ENCODE measurements around the gene TLE3.

Gene TLE3

GRCh38 chr15:70082281-70082900, 15.3 kb downstream of the TLE3 start:
- DNase-seq: no peak

DNA sequence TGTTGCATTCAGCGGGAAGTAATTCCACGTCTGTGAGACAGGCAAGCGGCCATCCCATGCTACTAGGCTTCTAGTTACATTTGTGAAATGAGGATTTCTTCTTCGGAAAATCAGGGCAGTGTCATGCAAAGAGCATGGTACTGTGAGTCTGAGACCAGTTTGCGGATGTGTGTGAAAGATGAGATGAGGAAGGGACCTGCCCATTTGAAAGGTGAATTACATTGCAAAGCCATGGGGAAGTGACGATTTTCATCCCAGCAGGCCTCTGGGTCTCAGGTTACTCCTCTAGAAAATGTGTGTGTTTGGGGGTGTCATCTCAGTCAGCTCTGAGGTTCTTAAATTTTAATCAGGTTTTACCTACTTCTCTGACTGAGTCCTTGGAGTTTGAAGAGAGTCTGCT, 16.1 kb downstream of the TLE3 start:
- DNase-seq: no peak

GRCh38 chr15:70080347-70080746, 17.4 kb downstream of the TLE3 start:
- no peak for DNase-seq

DNA sequence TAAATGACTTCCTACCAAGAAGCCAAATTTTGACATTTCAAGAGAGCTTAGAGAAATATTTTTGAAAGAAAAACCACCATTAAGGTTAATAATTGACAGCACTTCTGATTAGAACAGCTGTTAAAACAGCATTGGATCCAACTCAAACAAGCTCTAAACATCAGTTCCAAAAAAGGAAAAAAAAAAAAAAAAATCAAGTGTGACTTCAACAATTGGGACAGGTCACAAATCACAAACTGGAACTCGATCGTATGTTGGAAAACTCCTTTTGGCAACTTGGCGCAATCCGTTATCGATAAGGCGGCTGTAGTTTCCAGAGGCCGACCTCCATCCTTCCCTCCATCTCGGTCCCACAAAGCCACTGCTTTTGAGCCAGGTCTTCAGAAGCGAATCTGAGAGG, 17.8 kb downstream of the TLE3 start:
- no peak for DNase-seq

- no peak for DNase-seq
Measured at GRCh38 chr15:70078578-70079417, 18.9 kb downstream of the TLE3 start.

GRCh38 chr15:70077188-70078147, 20.2 kb downstream of the TLE3 start:
- DNase-seq: no peak

- DNase-seq: no peak
Measured at GRCh38 chr15:70074380-70074779, 23.3 kb downstream of the TLE3 start.

GRCh38 chr15:70072479-70072878, 25.2 kb downstream of the TLE3 start:
- DNase-seq: no peak

GRCh38 chr15:70071799-70072198, 25.9 kb downstream of the TLE3 start:
- no peak for DNase-seq

DNA sequence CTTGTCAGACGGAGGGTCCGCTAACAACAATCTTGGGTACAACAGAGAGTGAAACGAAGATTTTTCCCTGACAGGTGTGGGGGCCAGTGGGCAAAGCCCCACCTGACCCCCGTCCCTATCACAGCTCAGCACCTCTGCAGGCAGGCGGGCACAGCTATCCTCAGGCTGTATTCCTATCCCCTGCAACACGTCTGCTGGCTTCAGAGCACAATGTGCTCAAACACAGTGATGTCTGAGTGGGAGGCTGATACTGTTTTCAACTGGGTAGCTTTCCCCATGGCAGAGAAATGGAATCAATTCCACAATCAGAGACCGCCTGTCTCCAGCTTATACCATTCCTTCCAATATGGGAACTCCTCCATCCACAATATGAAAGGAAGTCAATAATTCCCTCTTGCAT, 28.0 kb downstream of the TLE3 start:
- DNase-seq: no peak

DNA sequence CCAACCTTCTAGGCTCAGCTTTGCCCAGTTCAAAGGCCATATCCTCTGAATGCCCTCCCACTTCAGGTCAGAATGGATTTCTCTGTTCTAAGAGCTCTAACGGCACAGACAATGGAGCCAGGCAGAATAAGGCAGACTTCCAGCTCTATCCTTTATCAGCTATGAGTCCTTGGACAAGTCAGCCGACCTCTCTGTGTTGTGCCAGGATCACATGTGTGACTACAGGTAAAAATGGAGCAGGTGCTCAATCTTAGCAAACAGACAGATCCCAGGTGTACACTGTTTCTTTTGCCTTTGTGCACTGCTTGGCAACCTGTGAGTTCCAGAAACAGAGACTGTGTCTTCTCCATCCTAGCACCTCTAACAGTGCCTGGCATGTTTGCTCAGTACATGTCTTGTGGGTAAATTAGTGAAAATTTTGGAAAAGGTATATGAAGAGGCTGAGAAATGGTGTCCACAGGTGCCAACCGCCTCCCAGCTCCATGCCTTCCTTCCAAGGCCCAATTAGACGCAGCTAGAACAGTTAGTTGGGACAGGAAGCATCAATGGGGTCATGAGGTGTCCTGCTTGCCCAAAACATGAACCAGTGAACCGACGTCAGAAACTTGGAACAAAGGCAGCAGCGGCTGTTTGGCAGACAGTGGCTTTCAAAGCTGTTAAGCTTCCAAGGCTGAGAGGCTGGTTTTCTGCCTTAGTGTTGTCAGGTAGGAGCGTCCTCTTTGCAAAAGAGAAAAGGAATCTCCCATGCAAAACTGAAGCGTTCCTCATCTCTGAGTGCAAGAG, 28.7 kb downstream of the TLE3 start:
- no peak for DNase-seq

DNA sequence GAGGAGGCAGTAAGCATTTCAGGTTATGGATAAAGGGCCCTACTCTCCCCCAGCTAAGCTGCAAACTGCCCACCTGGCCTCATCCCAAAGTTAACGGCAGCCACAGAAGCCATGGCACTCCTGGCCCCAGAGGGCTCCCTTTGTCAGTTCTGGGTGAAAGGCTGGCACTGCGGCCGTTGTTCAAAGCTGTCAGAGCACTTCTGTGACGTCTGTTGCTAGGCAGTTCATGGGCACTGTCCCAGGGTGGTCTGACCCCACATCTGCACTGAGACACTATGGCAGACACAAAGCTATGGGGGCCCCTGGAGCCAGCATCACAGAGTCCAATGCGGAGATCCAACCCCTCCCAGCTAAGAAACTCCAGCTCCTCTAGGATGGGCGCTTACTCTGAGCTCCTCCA, 30.0 kb downstream of the TLE3 start:
- DNase-seq: no peak

DNA sequence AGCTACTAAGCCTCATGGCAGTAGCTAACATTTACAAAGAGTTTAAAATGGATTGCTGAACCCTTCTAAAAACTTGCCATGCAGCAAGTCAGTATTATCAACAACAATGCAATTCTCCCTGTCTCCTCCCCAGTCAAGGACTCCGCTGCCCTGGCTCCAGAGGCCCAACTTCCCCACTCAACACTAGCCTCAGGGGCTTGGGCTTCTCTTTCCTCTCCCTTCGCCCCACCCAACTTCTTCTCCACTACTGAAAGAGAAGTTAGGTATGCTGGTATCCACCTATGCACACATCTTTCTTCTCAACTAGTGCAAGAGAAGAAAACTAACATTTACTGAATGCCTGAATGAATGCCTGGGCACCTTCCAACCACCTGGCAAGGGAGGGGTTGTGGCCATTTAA, 30.7 kb downstream of the TLE3 start:
- DNase-seq: no peak

DNA sequence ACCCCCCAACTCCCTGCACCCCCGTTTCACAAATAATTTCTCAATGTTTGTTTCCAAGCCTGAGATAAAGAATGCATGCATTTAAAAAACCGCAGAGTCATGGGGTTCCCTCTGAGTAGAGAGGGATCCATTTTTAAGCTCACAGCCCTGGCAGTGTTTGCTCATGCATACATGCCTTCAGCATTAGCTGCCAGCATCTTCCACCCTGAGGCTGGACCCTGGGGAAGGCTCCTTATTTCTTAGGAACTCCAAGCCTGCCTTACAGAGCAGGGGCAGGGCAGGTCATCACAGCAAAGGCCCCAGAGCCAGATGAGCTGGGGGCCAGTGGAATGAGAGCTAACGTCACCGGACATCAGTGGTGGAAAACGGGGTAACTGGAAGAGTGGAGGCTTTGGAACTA, 31.3 kb downstream of the TLE3 start:
- DNase-seq: no peak

DNA sequence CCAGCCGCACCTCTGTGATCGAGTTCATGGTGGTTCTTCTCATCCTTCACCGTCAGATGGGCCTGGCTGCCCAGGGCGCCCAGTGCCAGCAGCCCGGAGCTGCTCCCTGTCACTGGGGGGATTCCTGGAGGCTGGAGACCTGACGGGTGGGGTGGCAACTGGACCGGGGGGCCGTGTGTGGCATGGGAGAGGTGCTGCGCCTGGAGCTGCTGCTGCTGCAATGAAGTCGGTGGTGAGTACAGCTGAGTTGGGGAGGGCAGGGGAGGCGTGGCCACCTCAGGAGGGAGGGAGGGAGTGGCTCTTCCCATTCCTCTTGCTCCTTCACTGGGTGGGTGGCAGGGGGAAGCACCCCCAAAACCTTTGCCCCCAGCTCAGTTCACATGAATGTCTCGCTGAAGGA, 31.7 kb downstream of the TLE3 start:
- DNase-seq: no peak

- no peak for DNase-seq
Measured at GRCh38 chr15:70065006-70065722, 32.6 kb downstream of the TLE3 start.

DNA sequence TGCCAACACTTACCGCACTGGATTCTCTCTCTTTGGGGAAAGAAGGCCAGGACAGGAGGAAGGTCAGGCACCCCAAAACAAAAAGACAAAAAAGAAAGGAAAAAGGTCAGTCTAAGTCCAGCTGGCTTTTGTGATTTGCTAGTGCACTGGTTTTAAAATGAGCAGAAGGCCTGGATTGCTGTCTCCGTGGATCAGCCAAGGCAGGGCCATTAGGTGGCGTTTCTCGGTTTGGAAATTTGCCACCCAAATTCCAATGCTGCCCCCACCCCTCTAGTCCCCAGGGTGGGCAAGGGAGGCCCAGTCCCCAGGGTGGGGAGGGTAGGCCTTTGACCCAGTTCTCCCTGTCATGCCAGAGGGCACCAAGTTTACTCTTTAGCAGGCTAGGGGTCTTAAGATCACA, 33.3 kb downstream of the TLE3 start:
- no peak for DNase-seq

GRCh38 chr15:70063980-70064379, 33.7 kb downstream of the TLE3 start:
- no peak for DNase-seq

DNA sequence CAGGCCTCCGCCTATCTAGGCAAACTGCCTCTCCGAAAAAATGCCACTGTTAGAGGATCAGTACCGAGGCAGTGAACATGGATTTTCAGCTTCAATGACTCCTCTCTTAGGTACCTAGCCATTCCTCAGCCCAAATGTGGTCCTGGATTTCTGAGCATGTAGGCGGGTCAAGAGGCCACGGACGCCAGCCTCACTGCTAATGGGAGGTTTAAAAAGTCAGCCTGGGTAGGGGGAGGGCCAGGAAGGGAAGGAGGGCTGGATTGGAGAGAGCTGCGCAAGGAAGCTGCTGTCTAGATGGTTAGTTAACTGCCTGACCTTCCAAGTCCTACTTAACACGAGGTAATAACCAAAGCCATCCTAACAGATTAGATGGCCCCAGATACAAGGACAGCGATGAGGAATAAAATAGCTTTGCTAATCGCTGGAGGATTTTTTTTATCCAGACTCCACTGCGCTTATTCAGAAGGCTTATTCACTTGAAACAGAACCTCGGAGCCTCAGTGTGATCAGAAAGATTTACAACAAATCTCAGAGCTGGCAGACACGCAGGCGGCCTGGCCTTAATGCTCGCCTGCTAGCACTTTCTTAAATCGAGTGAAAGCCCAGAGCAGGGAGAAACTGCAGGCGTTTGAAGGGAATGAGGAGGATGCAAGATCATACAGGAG, 34.3 kb downstream of the TLE3 start:
- DNase-seq: no peak

- DNase-seq: no peak
Measured at GRCh38 chr15:70062321-70062956, 35.3 kb downstream of the TLE3 start.

DNA sequence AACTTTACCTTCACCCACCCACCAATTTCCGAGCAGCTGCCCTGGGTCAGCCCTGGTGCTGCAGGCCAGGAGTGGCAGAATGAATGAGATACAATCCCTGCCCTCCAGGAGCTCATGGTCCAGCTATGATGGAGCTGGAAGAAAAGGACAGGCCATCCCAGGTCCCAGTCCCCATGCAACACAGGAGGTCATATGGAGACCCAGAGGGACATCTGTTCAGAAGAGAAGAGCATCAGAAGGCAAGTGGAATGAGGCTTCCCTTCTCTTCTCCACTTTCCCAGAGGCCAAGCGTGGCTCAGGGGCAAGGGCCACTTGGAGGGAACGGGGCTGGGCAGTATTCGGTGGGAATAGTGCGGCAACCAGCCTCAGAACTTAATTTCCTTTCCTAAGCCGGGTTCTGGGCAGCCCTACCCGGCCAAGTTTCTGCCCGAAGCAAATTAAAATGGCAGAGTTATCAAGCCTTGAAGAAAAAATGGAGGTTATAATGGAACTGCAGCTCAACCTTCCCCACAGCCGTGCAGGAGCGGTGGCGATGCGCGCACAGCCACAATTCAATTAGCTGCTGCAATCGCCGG, 35.9 kb downstream of the TLE3 start:
- no peak for DNase-seq
